HL-60 (cell line): ENCODE results near the gene TRIO.
A peak's percentile ranks its signal among the peaks of the same experiment; 100 is the strongest.

Experiments
- DNase-seq, 2 experiments: peaks; one replicate each; pipeline ENCODE4 v3.0.0-alpha.2; 2010 to 2020; ENCODE audit warnings: low read depth in 1 of 2, low spot score in 1 of 2
- H3K27ac ChIP-seq: fragments of 250-450 bp; sonication (Bioruptor Pico); replicated peaks from 2 replicates; pipeline ENCODE4 v1.5.1; 2020; ENCODE audit warnings: mild to moderate bottlenecking, moderate library complexity
- H3K27me3 ChIP-seq: fragments of 250-450 bp; sonication (Bioruptor Pico); 2 replicates; pipeline ENCODE4 v1.5.1; 2021; ENCODE audit warnings: mild to moderate bottlenecking, moderate library complexity; ENCODE audit not compliant: insufficient read depth, poor library complexity, severe bottlenecking
- H3K4me3 ChIP-seq: replicated peaks from 2 replicates; pipeline ENCODE4 v1.5.1; 2011; ENCODE audit warnings: mild to moderate bottlenecking, control low read depth, low read length; ENCODE audit not compliant: insufficient read depth
- CTCF ChIP-seq: IDR thresholded peaks from one replicate; pipeline ENCODE4 v1.5.1; 2011; ENCODE audit warnings: low read length, control low read depth, inconsistent platforms; ENCODE audit not compliant: insufficient read depth
- GABPA ChIP-seq: IDR thresholded peaks from 2 replicates; pipeline ENCODE4 v1.6.1; 2012; ENCODE audit warnings: low read depth
- POLR2AphosphoS5 ChIP-seq: IDR thresholded peaks from 2 replicates; pipeline ENCODE4 v1.6.1; 2012; ENCODE audit warnings: low read depth
- SPI1 ChIP-seq: IDR thresholded peaks from 2 replicates; pipeline ENCODE4 v1.6.1; 2012; ENCODE audit warnings: low read depth, mild to moderate bottlenecking, borderline replicate concordance
- TF ChIP-seq, protein P1 (sequence below): IDR thresholded peaks from 2 replicates; pipeline ENCODE4 v1.6.1; 2012; ENCODE audit warnings: low read depth; ENCODE audit not compliant: insufficient replicate concordance

TRIO gene

DNA sequence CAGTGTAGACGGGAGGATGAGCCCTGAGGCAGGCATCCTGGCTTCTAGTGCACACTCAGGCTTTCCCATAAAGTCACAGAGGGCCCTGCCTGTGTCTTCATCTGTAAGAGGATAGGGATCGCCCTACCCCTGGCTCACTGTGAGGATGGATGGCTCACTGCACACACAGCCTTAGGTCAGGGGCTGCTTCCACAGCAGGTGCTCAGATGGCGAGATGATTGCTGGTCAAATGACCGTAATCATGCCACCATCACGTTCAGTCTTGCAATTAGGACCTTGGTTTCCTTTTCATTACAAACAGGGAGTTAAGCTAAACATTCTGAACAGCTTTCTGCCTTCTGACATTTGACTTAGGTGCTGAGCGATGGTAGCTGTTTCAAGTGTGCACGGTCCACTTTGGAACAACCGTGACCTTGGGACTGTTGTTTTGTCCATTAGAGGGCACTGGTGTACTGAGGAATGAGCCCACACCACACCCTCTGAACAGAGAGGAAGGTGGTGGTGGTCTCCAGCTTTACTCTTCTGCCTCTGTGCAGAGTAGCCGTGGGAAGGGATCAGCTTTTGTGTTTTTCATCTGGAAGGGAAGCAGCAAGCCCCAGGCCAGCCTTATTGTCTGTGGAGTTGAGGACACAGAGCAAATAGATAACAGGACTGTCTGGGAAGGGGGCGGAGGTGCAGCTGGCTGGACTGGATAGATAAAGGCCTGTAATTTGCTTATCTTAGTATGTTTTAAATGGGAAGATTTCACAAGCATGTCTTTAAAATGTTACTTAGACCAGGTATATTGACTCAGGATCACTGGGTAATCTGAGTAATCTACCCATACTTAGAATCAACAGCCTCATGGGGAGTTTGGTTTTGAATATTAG lies 183.1 kb downstream of the TRIO start:
- no peak overlapping the region for H3K4me3 ChIP-seq
- TF ChIP-seq, protein P1, sequence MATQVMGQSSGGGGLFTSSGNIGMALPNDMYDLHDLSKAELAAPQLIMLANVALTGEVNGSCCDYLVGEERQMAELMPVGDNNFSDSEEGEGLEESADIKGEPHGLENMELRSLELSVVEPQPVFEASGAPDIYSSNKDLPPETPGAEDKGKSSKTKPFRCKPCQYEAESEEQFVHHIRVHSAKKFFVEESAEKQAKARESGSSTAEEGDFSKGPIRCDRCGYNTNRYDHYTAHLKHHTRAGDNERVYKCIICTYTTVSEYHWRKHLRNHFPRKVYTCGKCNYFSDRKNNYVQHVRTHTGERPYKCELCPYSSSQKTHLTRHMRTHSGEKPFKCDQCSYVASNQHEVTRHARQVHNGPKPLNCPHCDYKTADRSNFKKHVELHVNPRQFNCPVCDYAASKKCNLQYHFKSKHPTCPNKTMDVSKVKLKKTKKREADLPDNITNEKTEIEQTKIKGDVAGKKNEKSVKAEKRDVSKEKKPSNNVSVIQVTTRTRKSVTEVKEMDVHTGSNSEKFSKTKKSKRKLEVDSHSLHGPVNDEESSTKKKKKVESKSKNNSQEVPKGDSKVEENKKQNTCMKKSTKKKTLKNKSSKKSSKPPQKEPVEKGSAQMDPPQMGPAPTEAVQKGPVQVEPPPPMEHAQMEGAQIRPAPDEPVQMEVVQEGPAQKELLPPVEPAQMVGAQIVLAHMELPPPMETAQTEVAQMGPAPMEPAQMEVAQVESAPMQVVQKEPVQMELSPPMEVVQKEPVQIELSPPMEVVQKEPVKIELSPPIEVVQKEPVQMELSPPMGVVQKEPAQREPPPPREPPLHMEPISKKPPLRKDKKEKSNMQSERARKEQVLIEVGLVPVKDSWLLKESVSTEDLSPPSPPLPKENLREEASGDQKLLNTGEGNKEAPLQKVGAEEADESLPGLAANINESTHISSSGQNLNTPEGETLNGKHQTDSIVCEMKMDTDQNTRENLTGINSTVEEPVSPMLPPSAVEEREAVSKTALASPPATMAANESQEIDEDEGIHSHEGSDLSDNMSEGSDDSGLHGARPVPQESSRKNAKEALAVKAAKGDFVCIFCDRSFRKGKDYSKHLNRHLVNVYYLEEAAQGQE: no peak
- TF ChIP-seq CTCF (peak; percentile 13), GABPA (no peak), SPI1 (no peak)
- no peaks in the 10 kb centered on the region for H3K27me3 ChIP-seq
- no peak overlapping the region for H3K27ac ChIP-seq
- DNase-seq: no peak

DNA sequence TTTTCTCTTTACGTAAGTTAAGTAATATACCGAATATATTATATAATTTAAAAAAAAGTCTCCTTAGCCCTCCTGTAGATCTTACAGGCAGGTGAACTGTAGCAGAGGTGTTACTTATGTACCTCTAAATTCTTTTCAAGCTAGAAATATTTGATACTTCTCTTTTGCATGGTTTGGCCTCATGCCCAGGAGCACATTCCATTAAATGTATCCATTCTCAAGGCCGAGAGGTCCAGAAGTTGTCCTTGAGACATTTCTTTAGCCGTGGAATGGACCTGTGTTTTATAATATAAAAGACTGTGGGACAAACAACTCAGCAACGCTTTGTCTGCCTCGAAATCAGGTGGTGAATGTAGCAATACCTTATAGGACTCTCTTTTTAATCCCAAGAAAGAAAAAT lies 184.5 kb downstream of the TRIO start:
- Histone ChIP-seq H3K27me3 (no peaks in the 10 kb centered on the region), H3K4me3 (no peak overlapping the region), H3K27ac (no peak overlapping the region)
- no peak for TF ChIP-seq SPI1
- TF ChIP-seq CTCF: no peak
- no peak for DNase-seq

DNA sequence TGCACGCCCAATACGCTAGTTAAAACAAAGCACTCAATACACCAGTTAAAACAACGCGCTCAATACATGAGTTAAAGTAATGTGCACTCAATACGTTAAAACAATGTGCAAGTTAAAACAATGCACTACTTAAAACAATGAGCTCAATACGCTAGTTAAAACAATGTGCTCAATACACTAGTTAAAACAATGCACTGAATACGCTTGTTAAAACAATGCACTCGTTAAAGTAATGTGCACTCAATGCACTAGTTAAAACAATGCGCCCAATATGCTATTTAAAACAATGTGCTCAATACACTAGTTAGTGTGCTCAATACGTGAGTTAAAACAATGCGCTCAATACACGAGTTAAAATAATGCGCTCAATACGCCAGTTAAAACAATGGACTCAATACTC lies 185.0 kb downstream of the TRIO start:
- Histone ChIP-seq H3K27ac (no peak overlapping the region), H3K27me3 (no peaks in the 10 kb centered on the region), H3K4me3 (no peak overlapping the region)
- TF ChIP-seq CTCF (no peak), SPI1 (no peak), GABPA (no peak), POLR2AphosphoS5 (no peak)
- TF ChIP-seq, protein P1: no peak
- DNase-seq: no peak

DNA sequence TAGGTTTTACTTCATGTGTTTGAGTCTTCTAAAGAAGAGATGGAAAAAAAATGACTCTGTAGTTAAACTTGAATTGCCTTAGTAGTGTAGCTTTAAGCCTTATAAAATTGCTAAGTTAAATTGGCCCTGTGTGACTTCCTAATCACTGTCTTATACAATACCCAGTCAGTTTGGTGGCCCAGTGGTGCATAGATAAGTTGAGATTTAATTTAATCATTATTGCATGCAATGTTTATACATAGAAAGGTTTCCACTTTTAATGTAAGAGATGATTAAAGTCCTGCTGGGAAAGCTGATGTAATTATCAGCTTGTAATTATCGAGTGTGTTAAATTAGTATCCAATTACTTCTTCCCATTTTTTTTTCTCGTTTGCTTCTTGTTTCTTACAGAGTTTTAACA lies 187.1 kb downstream of the TRIO start:
- TF ChIP-seq, protein P1: no peak
- TF ChIP-seq SPI1 (no peak), CTCF (no peak)
- no peak overlapping the region for H3K4me3 ChIP-seq
- DNase-seq: no peak
- H3K27me3 ChIP-seq: no peaks in the 10 kb centered on the region
- no peak overlapping the region for H3K27ac ChIP-seq
